RWPE2 (cell line): Measurements from ENCODE around the gene FLYWCH2.

ENCODE experiments used
- ATAC-seq: fragments of 200-7000 bp; cut with Tn5 transposase; 3 replicates; pipeline ENCODE4 v1.9.1; 2021; ENCODE audit warnings: low read depth
- DNase-seq: peaks from one replicate; pipeline ENCODE4 v3.0.0-alpha.2; 2020; ENCODE audit warnings: low spot score
- H3K27ac ChIP-seq: fragments of 450-650 bp; 2 replicates; pipeline ENCODE4 v1.5.1; 2017; ENCODE audit warnings: mild to moderate bottlenecking; ENCODE audit not compliant: poor library complexity, severe bottlenecking
- H3K27me3 ChIP-seq: fragments of 250-450 bp; sonication (Bioruptor Pico); 2 replicates; pipeline ENCODE4 v1.5.1; 2021; ENCODE audit warnings: mild to moderate bottlenecking, moderate library complexity; ENCODE audit not compliant: insufficient read depth, poor library complexity, severe bottlenecking
- H3K36me3 ChIP-seq: fragments of 250-450 bp; sonication (Bioruptor Pico); 2 replicates; pipeline ENCODE4 v1.5.1; 2020; ENCODE audit warnings: low read depth, mild to moderate bottlenecking, moderate library complexity
- H3K4me1 ChIP-seq: fragments of 250-450 bp; sonication (Bioruptor Pico); 2 replicates; pipeline ENCODE4 v1.5.1; 2021; ENCODE audit warnings: mild to moderate bottlenecking, moderate library complexity; ENCODE audit not compliant: insufficient read depth, poor library complexity, severe bottlenecking
- H3K4me3 ChIP-seq: fragments of 250-450 bp; sonication (Bioruptor Pico); 2 replicates; pipeline ENCODE4 v1.5.1; 2021; ENCODE audit warnings: mild to moderate bottlenecking, moderate library complexity; ENCODE audit not compliant: severe bottlenecking
- H3K9me3 ChIP-seq: fragments of 250-450 bp; sonication (Bioruptor Pico); 2 replicates; pipeline ENCODE4 v1.5.1; 2021; ENCODE audit warnings: mild to moderate bottlenecking, moderate library complexity; ENCODE audit not compliant: severe bottlenecking
- TF ChIP-seq, protein P1 (sequence below): fragments of 450-650 bp; IDR thresholded peaks from one replicate; pipeline ENCODE4 v1.5.1; 2017; ENCODE audit warnings: mild to moderate bottlenecking, moderate library complexity; ENCODE audit not compliant: poor library complexity, severe bottlenecking

FLYWCH2 gene

GRCh38 chr16:2841606-2842339, 41.2 kb upstream of the FLYWCH2 start:
- TF ChIP-seq, protein P1, sequence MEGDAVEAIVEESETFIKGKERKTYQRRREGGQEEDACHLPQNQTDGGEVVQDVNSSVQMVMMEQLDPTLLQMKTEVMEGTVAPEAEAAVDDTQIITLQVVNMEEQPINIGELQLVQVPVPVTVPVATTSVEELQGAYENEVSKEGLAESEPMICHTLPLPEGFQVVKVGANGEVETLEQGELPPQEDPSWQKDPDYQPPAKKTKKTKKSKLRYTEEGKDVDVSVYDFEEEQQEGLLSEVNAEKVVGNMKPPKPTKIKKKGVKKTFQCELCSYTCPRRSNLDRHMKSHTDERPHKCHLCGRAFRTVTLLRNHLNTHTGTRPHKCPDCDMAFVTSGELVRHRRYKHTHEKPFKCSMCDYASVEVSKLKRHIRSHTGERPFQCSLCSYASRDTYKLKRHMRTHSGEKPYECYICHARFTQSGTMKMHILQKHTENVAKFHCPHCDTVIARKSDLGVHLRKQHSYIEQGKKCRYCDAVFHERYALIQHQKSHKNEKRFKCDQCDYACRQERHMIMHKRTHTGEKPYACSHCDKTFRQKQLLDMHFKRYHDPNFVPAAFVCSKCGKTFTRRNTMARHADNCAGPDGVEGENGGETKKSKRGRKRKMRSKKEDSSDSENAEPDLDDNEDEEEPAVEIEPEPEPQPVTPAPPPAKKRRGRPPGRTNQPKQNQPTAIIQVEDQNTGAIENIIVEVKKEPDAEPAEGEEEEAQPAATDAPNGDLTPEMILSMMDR: no peak
- peak; percentile 50 for DNase-seq

GRCh38 chr16:2842340-2843000, 40.5 kb upstream of the FLYWCH2 start:
- TF ChIP-seq, protein P1: peak; percentile 37
- Histone ChIP-seq H3K36me3 (no peaks in the 10 kb centered on the region), H3K27ac (no peak overlapping the region), H3K4me3 (no peak overlapping the region), H3K4me1 (peaks cover 16% of the 10 kb centered on the region), H3K9me3 (no peaks in the 10 kb centered on the region), H3K27me3 (no peaks in the 10 kb centered on the region)
- ATAC-seq (no peak), DNase-seq (peak; percentile 59)

More at GRCh38 chr16:2841606-2842339, 41.2 kb upstream of the FLYWCH2 start:
- Histone ChIP-seq H3K36me3 (no peaks in the 10 kb centered on the region), H3K27ac (no peak overlapping the region), H3K4me1 (peaks cover 12% of the 10 kb centered on the region), H3K9me3 (no peaks in the 10 kb centered on the region), H3K4me3 (no peak overlapping the region), H3K27me3 (no peaks in the 10 kb centered on the region)
- no peak for ATAC-seq

DNA sequence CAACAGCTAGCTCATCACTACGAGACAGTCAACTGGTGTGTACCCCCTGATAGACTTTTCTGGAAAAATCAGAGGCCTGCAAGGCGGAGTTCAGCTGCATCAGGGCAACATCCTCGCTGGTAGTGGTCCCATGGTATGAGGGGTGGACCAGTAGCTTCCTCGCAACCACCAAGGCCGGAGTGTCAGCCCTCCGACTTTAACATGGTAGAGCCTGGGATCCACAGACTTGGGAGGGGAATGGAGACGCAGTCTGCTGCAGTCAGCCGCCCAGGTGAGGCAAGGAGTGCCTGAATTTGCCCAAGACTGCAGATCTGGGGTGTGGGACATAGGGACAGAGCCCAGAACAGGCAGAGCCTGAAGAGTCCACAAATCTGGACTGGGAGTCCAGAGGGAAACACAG, 39.5 kb upstream of the FLYWCH2 start:
- ATAC-seq: no peak
- DNase-seq: no peak
- Histone ChIP-seq H3K36me3 (no peaks in the 10 kb centered on the region), H3K27me3 (no peaks in the 10 kb centered on the region), H3K4me3 (no peak overlapping the region), H3K4me1 (peaks cover 17% of the 10 kb centered on the region), H3K9me3 (no peaks in the 10 kb centered on the region), H3K27ac (no peak overlapping the region)
- TF ChIP-seq, protein P1: no peak

GRCh38 chr16:2845116-2845515, 37.9 kb upstream of the FLYWCH2 start:
- no peaks in the 10 kb centered on the region for H3K27me3 ChIP-seq

More at GRCh38 chr16:2845116-2845515, 37.9 kb upstream of the FLYWCH2 start:
- no peaks in the 10 kb centered on the region for H3K9me3 ChIP-seq
- no peak overlapping the region for H3K4me3 ChIP-seq
- no peak overlapping the region for H3K27ac ChIP-seq
- TF ChIP-seq, protein P1: no peak
- no peaks in the 10 kb centered on the region for H3K36me3 ChIP-seq
- no peak for DNase-seq
- H3K4me1 ChIP-seq: peaks cover 17% of the 10 kb centered on the region
- ATAC-seq: no peak
